Activated T-cell treated with anti-CD3 and anti-CD28 coated beads for 1 hour (primary cell): Measurements from ENCODE around the gene PRAMEF18.
"Not testable (repeated sequence)": the region's sequence is repeated elsewhere in the genome, so short reads cannot be mapped to it uniquely, and the experiment has no call there.

Experiments used
- DNase-seq: peaks from one replicate; pipeline ENCODE4 v3.0.0-alpha.2; 2020; ENCODE audit warnings: low read depth

The PRAMEF18 gene, protein sequence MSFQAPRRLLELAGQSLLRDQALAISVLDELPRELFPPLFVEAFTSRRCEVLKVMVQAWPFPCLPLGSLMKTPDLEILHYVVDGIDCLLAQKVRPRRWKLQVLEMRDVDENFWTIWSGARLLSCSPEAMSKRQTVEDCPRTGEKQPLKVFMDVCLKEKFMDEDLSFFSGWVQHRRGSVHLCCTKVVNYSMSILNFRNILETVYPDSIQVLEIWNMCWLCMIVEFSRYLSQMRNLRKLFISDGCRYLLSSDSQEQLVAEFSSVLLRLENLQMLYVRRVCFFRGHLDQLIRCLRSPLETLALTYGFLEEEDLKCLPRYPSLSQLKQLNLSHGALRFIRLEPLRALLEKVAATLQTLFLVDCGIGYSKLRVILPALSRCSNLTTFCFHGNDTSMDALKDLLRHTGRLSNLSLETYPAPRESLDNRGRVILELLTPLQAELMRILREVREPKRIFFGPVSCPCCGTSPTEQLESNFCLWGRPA

DNA sequence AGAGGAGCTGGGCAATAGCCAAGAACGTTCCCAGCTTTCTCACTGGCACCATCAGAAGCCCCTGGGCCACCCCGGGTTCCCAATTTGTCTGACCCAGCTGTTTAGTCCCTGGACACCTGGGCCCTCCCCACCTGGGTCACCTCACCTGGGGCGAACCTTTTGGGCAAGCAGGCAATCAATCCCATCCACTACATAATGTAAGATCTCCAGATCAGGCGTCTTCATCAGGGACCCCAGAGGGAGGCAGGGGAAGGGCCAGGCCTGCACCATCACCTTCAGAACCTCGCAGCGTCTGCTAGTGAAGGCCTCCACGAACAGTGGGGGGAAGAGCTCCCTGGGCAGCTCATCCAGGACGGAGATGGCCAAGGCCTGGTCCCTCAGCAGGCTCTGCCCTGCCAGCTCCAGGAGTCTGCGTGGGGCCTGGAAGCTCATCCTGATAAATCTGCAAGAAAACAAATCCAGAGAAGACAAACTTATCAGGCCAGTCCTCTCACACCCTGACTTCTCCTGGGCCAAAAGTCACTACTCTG, at the start of gene PRAMEF18:
TSS of gene PRAMEF18 (minus strand) at position 480 of the 530 bp plus-strand sequence. CDS start at position 432, 48 bp downstream.
- DNase-seq = not testable (repeated sequence)

DNA sequence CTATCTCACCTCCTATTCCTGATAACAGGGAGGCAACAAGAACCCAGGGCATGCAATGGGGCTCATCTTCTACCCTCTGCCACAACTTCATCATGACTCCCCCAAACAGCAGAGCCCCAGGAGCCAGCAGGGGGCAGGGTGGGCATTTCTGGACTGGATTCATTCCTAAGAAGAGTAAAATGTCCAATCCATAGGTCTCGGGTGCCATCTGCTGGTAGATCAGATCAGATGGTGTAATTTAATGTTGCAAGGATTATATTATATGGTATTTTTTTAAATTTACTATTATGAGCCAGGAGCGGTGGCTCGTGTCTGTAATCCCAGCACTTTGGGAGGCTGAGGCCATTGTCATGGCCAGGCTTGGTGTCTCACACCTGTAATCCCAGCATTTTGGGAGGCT, 39.2 kb upstream of the PRAMEF18 start:
- not testable (repeated sequence) for DNase-seq

GRCh38 chr1:13253898-13254297, 27.9 kb upstream of the PRAMEF18 start, which contains the start of gene PRAMEF5:
Gene PRAMEF5, plus strand, starts transcription at chr1:13254198. Its CDS starts 5,071 bp downstream, at chr1:13259269.
- DNase-seq = not testable (repeated sequence)

- not testable (repeated sequence) for DNase-seq
Observed at GRCh38 chr1:13247122-13247521, 21.2 kb upstream of the PRAMEF18 start.

DNA sequence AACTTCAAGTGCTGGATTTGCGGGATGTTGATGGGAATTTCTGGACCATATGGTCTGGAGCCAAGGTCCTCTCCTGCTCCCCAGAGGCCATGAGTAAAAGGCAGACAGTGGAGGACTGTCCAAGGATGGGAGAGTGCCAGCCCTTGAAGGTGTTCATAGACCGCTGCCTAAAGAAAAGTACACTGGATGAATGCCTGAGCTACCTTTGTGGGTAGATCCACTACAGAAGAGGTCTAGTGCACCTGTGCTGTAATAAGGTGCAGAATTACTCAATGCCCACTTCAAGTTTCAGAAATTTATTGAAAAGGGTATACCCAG, 20.6 kb upstream of the PRAMEF18 start:
- DNase-seq = not testable (repeated sequence)

DNA sequence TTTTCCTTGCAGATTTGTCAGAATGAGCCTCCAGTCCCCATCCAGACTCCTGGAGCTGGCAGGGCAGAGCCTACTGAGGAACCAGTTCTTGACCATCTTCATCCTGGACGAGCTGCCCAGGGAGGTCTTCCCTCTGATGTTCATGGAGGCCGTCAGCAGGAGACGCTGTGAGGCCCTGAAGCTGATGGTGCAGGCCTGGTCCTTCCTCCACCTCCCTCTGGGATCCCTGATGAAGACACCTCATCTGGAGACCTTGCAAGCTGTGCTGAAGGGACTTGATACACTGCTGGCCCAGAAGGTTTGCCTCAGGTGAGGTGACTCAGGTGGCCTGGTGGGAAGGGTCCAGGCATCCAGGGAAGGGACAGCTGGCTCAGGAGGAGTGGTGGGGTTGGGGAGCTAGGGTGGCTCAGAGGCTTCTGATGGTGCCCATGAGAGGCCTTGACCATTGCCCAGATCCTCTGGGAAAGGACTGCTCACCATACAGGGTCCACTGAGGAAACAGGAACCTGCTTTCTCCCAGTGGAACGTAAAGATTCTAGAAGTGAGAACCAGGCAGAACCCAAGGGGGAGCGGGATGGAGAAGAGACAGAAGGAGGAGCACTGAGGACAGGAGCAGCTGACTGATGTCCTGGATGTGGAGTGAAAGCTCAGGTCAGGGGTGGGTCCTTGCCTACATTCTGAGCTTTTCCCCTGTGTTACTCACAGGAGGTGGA, 20.0 kb upstream of the PRAMEF18 start:
- not testable (repeated sequence) for DNase-seq

DNA sequence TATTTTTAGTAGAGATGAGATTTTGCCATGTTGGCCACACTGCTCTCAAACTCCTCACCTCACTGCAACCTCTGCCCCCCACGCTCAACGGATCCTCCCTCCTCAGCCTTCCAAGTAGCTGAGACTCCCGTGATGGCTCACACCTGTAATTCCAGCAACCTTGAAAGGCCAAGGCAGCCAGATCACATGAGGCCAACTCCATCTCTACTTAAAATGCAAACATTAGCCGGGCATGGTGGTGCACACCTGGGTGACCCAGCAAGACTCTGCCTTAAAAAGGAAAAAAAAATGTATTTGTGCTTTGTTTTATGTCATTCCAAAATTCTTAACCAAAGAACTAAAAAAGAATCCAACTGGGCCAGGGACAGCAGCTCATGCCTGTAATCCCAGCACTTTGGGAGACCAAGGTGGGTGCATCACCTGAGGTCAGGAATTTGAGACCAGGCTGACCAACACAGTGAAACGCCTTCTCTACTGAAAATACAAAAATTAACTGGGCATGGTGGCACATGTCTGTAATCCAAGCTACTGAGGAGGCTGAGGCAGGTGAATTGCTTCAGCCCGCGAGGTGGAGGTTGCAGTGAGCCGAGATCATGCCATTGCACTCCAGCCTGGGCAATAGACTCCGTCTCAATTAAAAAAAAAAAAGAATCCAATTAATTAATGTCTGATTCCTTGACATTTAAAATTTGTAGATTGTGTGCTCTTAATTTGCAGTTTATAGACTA, 17.7 kb upstream of the PRAMEF18 start:
- not testable (repeated sequence) for DNase-seq

DNA sequence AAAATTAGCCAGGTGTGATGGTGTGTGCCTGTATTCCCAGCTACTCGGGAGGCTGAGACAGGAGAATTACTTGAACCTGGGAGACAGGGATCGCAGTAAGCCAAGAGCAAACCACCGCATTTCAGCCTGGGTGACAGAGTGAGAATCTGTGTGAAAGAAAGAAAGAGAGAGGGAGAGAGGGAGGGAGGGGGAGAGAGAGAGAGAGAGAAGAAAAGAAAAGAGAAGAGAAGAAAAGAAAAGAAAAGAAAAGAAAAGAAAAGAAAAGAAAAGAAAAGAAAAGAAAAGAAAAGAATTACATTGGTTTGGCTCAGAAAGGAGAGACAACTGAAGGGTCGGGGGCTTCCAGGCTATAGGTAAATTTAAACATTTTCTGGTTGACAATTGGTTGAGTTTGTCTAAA, 13.7 kb upstream of the PRAMEF18 start:
- DNase-seq = not testable (repeated sequence)

DNA sequence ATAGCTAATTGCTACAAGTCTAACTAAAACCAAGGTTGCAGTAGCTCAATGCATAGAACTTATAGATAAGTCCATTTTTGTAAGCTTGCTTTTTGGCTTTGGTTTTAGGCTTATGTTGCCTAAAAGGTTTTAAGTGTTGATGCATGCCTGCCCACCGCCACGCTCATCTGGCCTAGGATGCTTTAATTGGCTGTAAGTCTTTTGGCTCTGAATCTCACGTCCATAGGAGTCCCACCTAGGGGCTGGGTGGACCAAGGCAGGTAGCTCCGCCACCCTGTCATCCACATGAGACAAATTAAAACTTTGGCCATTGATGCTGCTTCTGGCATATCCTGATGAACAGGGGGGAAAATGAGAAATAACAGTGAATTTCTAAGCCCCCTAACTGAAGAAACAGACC, 11.6 kb upstream of the PRAMEF18 start:
- DNase-seq = not testable (repeated sequence)

- not testable (repeated sequence) for DNase-seq
Observed at GRCh38 chr1:13234057-13234456, 8.1 kb upstream of the PRAMEF18 start.

DNA sequence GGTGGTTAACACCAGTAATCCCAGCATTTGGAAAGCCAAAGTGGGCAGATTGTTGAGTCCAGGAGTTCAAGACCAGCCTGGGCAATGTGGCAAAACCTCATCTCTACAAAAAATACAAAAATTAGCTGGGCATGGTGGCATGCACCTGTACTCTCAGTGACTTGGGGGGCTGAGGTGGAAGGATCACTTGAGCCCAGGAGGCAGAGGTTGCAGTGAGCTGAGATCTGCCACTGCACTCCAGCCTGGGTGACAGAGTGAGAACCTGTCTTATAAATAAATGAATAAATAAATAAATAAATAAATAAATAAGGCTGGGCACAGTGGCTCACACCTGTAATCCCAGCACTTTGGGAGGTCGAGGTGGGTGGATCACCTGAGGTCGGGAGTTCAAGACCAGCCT, 6.1 kb upstream of the PRAMEF18 start:
- DNase-seq = not testable (repeated sequence)

DNA sequence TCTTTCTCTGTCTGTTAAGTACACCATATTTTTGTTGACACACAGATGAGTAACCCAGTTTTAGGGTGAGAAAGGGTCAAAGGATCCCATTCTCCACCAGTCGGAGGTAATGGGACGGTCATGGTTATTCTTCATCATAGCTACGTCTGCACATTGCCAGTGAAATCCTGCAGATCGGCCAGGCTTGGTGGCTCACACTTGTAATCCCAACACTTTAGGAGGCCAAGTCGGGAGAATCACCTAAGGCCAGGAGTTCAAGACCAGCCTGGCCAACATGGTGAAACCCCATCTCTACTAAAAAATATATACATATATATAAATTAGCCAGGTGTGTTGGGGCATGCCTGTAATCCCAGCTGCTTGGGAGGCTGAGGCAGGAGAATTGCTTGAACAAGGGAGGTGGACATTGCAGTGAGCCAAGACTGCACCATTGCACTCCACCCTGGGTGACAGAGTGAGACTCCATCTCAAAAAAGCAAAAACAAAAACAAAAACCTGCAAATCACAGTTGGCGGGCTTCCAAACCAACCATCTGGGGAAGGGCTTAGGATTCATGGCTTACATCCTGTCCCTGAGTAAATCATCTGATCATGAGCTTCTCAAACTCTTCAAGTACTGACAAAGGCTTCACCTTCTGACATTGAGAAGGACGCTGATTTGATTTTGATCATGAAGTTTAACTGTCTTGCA, 5.3 kb upstream of the PRAMEF18 start:
- not testable (repeated sequence) for DNase-seq

GRCh38 chr1:13230601-13231000, 4.6 kb upstream of the PRAMEF18 start:
- not testable (repeated sequence) for DNase-seq

DNA sequence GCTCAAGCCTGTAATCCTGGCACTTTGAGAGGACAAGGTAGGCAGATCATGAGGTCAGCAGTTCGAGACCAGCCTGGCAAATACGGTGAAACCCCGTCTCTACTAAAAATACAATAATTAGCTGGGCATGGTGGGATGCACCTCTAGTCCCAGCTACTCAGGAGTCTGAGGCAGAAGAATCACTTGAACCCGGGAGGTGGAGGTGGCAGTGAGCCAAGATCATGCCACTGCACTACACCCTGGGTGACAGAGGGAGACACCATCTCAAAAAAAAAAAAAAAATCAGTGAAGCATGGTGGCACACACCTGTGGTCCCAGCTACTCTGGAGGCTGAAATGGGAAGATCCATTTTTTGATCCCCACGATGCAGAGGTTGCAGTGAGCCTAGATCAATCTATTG, 4.1 kb upstream of the PRAMEF18 start:
- DNase-seq = not testable (repeated sequence)

DNA sequence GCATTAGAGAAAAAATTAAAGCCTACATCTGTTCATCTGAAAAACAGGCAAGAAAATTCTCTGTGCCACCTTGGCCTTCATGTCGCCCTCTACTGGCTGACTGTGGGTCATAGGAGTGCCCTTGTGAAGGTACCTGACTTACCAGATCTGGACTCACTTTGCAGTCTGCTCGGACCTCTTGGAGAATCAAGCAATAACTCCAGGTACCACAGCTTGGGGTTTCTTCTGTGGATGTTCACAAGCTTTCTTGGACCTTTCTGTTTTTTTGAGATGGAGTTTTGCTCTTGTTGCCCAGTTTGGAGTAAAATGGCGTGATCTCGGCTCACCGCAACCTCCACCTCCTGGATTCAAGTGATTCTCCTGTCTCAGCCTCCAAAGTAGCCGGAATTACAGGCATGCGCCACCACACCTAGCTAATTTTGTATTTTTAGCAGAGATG, 2.4 kb upstream of the PRAMEF18 start:
- DNase-seq = peak; percentile 23

GRCh38 chr1:13227271-13228055, 1.5 kb upstream of the PRAMEF18 start:
- not testable (repeated sequence) for DNase-seq

DNA sequence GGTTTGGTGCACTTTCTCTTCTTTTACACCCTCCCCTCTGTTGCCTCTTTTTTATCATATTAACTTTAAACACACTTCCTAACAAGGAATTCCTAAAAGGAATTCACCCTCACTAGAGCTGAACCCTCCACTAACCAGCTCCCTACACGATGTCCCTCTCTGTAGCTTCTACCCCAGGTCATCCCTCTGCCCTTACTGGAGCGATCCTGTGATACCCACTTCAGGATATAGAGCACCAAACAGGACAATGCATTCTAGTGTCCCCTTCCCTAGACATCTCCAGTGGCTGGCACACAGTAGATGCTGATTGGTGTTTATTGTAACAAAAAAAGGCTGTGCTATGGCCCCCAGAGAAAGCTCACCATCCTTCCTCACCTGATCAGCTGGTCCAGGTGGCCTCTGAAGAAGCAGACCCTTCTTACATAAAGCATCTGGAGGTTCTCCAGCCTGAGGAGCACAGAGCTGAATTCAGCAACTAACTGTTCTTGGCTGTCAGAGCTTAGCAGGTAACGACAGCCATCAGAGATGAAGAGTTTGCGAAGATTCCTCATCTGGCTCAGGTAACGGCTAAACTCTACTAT, 1.4 kb downstream of the PRAMEF18 start:
- DNase-seq = no peak

- not testable (repeated sequence) for DNase-seq
Observed at GRCh38 chr1:13222788-13223187, 3.2 kb downstream of the PRAMEF18 start.

GRCh38 chr1:13219203-13219602, 6.8 kb downstream of the PRAMEF18 start:
- not testable (repeated sequence) for DNase-seq

DNA sequence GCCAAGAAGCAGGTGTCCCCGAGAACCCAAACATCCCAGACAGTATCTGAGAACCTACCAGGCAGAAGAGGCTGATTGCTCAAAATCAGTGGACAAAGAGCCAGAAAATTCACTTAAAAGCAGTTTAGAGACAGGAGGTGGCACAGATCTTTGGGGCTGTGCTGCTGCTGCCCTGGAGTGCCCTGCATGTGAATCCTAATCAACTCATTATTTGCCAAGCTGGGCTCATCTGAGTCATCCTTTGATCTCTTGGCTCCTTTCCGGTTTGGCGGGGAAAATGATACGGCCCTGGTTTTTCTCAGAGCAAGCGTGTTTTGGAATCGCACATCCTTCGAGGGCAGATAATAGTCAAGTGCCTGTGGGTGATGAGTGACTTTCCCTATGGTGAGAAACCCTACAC, 9.3 kb downstream of the PRAMEF18 start:
- DNase-seq = not testable (repeated sequence)
